ENCODE results near the gene A3GALT2. TPM values are rescaled to one million over a fixed set of nuclear protein-coding genes. Genes with fewer than 3 reads are reported as not detected.
"Not testable (repeated sequence)": the region's sequence is repeated elsewhere in the genome, so short reads cannot be mapped to it uniquely, and the experiment has no call there.

A3GALT2 gene
- total RNA-seq, 1 donor from 2014 or later: not detected

GRCh38 chr1:33295023-33295422 lies 25.9 kb downstream of the A3GALT2 start:
- Histone ChIP-seq H2AFZ (replicated peaks) (no peak overlapping the region), H4K20me1 (ENCODE audit: low read depth) (peaks cover 17% of the 10 kb centered on the region), H3K79me2 (ENCODE audit: low read depth) (no peaks in the 10 kb centered on the region), H3K27me3 (no peaks in the 10 kb centered on the region), H3K27ac (no peak overlapping the region), H3F3A (ENCODE audit: low read depth) (no peaks in the 10 kb centered on the region), H3K36me3 (no peaks in the 10 kb centered on the region), H3K9me3 (ENCODE audit: low read depth) (no peaks in the 10 kb centered on the region), H3K4me1 (no peaks in the 10 kb centered on the region), H3K4me2 (no peak overlapping the region), H3K4me3 (no peak overlapping the region), H3K9ac (no peak overlapping the region)
- Mint-ChIP-seq H3K4me1 (no peaks in the 10 kb centered on the region), H3K27me3 (ENCODE audit: insufficient read depth, low read depth) (peaks cover 2% of the 10 kb centered on the region), H3K4me3 (no peak overlapping the region), H3K27ac (no peak overlapping the region), H3K36me3 (peaks cover 30% of the 10 kb centered on the region), H3K9me3 (no peaks in the 10 kb centered on the region)
- TF ChIP-seq EZH2 (IDR thresholded peaks at IDR 0.05): no peak
- no peak for DNase-seq (ENCODE audit: low spot score)

DNA sequence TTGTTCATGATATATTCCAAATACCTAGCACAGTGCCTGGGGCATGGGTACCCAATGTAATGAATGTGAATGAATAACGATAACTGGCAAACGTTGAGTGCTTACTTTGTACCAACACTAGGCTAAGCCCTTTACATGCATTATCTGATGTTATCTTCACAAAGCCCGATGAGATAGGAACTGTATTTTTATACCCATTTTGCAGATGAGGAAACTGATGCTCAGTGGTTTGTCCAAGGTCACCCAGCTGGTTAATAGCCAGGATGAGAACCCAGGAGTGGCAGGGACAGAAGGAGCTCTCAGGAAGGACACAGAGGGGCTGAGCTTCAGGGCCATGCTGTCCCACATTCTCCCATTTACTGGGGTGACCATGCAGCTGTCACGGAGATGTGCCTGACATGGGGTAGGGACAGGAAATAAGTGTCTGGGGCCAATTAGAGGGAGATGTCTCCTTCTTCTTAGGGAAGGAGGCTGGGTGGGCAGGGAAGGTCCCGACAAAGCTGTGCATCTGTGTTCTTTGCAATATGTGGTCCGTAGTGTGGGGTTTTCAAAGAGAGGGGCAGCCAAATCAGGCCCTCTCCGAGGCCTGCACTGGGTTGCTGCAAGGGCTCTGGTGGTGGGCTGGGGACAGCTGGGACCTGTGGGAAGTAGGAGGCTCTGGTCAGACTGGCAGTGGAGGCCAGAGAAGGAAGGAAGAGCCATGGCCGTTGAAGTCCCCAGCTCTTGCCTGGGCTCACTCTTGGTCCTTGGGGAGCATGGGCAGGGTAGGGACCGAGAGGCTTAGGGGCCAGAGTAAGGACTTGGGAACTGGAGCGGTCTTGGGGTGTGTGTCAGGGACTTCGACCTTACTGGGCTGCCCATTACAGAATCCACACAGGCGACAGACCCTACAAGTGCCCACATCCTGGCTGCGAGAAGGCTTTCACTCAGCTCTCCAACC lies 26.6 kb downstream of the A3GALT2 start:
- no peaks in the 10 kb centered on the region for H3K36me3 ChIP-seq
- H3K4me3 Mint-ChIP-seq: no peak overlapping the region

GRCh38 chr1:33292726-33293340 lies 28.1 kb downstream of the A3GALT2 start:
- Histone ChIP-seq H3K4me2 (no peak overlapping the region), H3K4me3 (no peak overlapping the region), H3K9me3 (ENCODE audit: low read depth) (no peaks in the 10 kb centered on the region), H3K9ac (no peak overlapping the region), H3K4me1 (no peaks in the 10 kb centered on the region), H3F3A (ENCODE audit: low read depth) (no peaks in the 10 kb centered on the region), H3K36me3 (peaks cover under 1% of the 10 kb centered on the region), H3K79me2 (ENCODE audit: low read depth) (no peaks in the 10 kb centered on the region), H2AFZ (replicated peaks) (no peak overlapping the region), H3K27ac (no peak overlapping the region), H3K27me3 (no peaks in the 10 kb centered on the region), H4K20me1 (ENCODE audit: low read depth) (peaks cover 17% of the 10 kb centered on the region)
- H3K4me1 Mint-ChIP-seq: no peaks in the 10 kb centered on the region
- peaks cover 7% of the 10 kb centered on the region for H3K27me3 Mint-ChIP-seq (ENCODE audit: insufficient read depth, low read depth)
- TF ChIP-seq, protein P1, sequence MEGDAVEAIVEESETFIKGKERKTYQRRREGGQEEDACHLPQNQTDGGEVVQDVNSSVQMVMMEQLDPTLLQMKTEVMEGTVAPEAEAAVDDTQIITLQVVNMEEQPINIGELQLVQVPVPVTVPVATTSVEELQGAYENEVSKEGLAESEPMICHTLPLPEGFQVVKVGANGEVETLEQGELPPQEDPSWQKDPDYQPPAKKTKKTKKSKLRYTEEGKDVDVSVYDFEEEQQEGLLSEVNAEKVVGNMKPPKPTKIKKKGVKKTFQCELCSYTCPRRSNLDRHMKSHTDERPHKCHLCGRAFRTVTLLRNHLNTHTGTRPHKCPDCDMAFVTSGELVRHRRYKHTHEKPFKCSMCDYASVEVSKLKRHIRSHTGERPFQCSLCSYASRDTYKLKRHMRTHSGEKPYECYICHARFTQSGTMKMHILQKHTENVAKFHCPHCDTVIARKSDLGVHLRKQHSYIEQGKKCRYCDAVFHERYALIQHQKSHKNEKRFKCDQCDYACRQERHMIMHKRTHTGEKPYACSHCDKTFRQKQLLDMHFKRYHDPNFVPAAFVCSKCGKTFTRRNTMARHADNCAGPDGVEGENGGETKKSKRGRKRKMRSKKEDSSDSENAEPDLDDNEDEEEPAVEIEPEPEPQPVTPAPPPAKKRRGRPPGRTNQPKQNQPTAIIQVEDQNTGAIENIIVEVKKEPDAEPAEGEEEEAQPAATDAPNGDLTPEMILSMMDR (IDR thresholded peaks at IDR 0.05): no peak
- no peak for TF ChIP-seq EZH2 (IDR thresholded peaks at IDR 0.05)
- TF ChIP-seq EZH2phosphoT487 (IDR thresholded peaks at IDR 0.05): no peak
- H3K36me3 Mint-ChIP-seq: peaks cover 33% of the 10 kb centered on the region
- no peak overlapping the region for H3K27ac Mint-ChIP-seq
- H3K9me3 Mint-ChIP-seq: peaks cover 4% of the 10 kb centered on the region
- DNase-seq (ENCODE audit: low spot score): no peak
- peak overlapping the region; percentile 21 for H3K4me3 Mint-ChIP-seq

More for the DNA sequence above, 26.6 kb downstream of the A3GALT2 start:
- Histone ChIP-seq H3K4me1 (no peaks in the 10 kb centered on the region), H3K79me2 (ENCODE audit: low read depth) (no peaks in the 10 kb centered on the region), H3K27me3 (no peaks in the 10 kb centered on the region), H4K20me1 (ENCODE audit: low read depth) (peaks cover 17% of the 10 kb centered on the region), H3K4me2 (no peak overlapping the region), H3F3A (ENCODE audit: low read depth) (no peaks in the 10 kb centered on the region), H3K4me3 (no peak overlapping the region), H3K9ac (no peak overlapping the region), H3K9me3 (ENCODE audit: low read depth) (no peaks in the 10 kb centered on the region), H3K27ac (no peak overlapping the region), H2AFZ (replicated peaks) (no peak overlapping the region)
- H3K9me3 Mint-ChIP-seq: no peaks in the 10 kb centered on the region
- no peaks in the 10 kb centered on the region for H3K4me1 Mint-ChIP-seq
- H3K27ac Mint-ChIP-seq: no peak overlapping the region
- peaks cover 2% of the 10 kb centered on the region for H3K27me3 Mint-ChIP-seq (ENCODE audit: insufficient read depth, low read depth)
- DNase-seq (ENCODE audit: low spot score): no peak
- H3K36me3 Mint-ChIP-seq: peaks cover 34% of the 10 kb centered on the region
- TF ChIP-seq, protein P1 (IDR thresholded peaks at IDR 0.05): no peak
- TF ChIP-seq EZH2phosphoT487 (IDR thresholded peaks at IDR 0.05) (no peak), EZH2 (IDR thresholded peaks at IDR 0.05) (no peak)

- not testable (repeated sequence) for H3K4me1 Mint-ChIP-seq; H3K4me3 Mint-ChIP-seq; H3K27me3 ChIP-seq; H3K36me3 ChIP-seq; H3K4me3 ChIP-seq; H3K27ac ChIP-seq; H3F3A ChIP-seq (ENCODE audit: low read depth); DNase-seq (ENCODE audit: low spot score); H2AFZ ChIP-seq (replicated peaks); H3K9ac ChIP-seq; H3K27me3 Mint-ChIP-seq (ENCODE audit: insufficient read depth, low read depth); H3K4me2 ChIP-seq; H3K4me1 ChIP-seq; H3K9me3 ChIP-seq (ENCODE audit: low read depth); H3K9me3 Mint-ChIP-seq; H3K27ac Mint-ChIP-seq; H3K79me2 ChIP-seq (ENCODE audit: low read depth)
- peaks cover 30% of the 10 kb centered on the region for H3K36me3 Mint-ChIP-seq
- peaks cover 17% of the 10 kb centered on the region for H4K20me1 ChIP-seq (ENCODE audit: low read depth)
Observed at GRCh38 chr1:33290615-33291014, 30.3 kb downstream of the A3GALT2 start.
